ENCODE results near the gene BCOR. TPM values are rescaled to one million over a fixed set of nuclear protein-coding genes. Genes with fewer than 3 reads are reported as not detected.

The BCOR gene
- total and polyA plus RNA-seq, 4 experiments from 2014 or later: 1.9 to 48.7 (median 27.0) TPM

- H3K36me3 ChIP-seq (ENCODE audit: insufficient read depth, low read length): peaks cover 29% of the 10 kb centered on the region
- Mint-ChIP-seq H3K9me3 (no peaks in the 10 kb centered on the region), H3K4me1 (peaks cover 27 to 54% (median 43%) of the 10 kb centered on the region in 4 donors), H3K27ac (peak overlapping the region; percentile 2 to 86 (median 64)), H3K4me3 (no peak overlapping the region), H3K27me3 (no peaks in the 10 kb centered on the region), H3K36me3 (peaks cover 25 to 57% of the 10 kb centered on the region in 2 donors)
- H3K9me3 ChIP-seq (ENCODE audit: control insufficient read depth in 1 of 2, low read length in 2 of 2): no peaks in the 10 kb centered on the region
- H3K4me1 ChIP-seq (ENCODE audit: insufficient read depth, low read length): peaks cover 49% of the 10 kb centered on the region
- intact Hi-C loops (cut with micrococcal nuclease): loop anchor here (1.0 to 5.0 kb wide), 2 partner anchors 254 to 336 kb away; no protein-coding TSS in a partner anchor
- no peak overlapping the region for H3K4me3 ChIP-seq (ENCODE audit: low read length in 2 of 2)
- POLR2A ChIA-PET (ENCODE audit: partially characterized antibody): no interaction called here
- CTCF ChIA-PET (ENCODE audit: partially characterized antibody): no interaction called here
- H3K27ac ChIP-seq (ENCODE audit: low read depth, low read length): no peak overlapping the region
- DNase-seq: peak in 4 of 5 donors; percentile 25 to 46 (median 38)
- no peaks in the 10 kb centered on the region for H3K27me3 ChIP-seq (ENCODE audit: insufficient read depth, low read length)
Observed at GRCh38 chrX:40068048-40068447, 29.7 kb downstream of the BCOR start.

DNA sequence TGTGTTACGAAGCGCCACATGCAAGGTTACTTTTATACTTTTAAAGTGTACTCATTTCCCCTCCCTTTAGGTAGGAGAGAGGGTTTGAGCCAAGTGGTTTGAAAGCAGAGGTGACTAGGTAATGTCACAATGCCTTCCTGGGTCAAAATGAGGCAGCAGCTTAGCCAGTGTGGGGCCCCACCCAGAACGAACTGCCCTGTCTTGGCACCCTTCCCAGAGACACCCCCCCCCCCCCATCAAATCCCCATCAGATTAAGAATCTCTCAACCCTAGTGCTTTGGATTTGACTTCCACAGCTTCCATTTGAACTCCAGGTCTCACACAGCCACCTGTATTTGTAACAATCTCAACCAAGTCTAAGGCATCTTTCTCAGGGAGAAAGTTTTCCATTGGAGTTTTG lies 31.1 kb downstream of the BCOR start:
- CTCF ChIA-PET (ENCODE audit: partially characterized antibody): interaction anchor here (1.6 kb wide), 1 partner anchor 27 kb away, joined by 3 read pairs; no protein-coding TSS in a partner anchor
- Histone ChIP-seq H3K4me1 (ENCODE audit: insufficient read depth, low read length) (peaks cover 49% of the 10 kb centered on the region), H3K4me3 (ENCODE audit: low read length in 2 of 2) (no peak overlapping the region), H3K9me3 (ENCODE audit: control insufficient read depth in 1 of 2, low read length in 2 of 2) (no peaks in the 10 kb centered on the region), H3K27me3 (ENCODE audit: insufficient read depth, low read length) (no peaks in the 10 kb centered on the region), H3K36me3 (ENCODE audit: insufficient read depth, low read length) (peaks cover 30% of the 10 kb centered on the region), H3K27ac (ENCODE audit: low read depth, low read length) (no peak overlapping the region)
- intact Hi-C loops (cut with micrococcal nuclease): loop anchor here (5.0 kb wide), 1 partner anchor 334 kb away; no protein-coding TSS in a partner anchor
- Mint-ChIP-seq H3K9me3 (no peaks in the 10 kb centered on the region), H3K36me3 (peaks cover 24 to 53% of the 10 kb centered on the region in 2 donors), H3K4me1 (peaks cover 28 to 54% (median 44%) of the 10 kb centered on the region in 4 donors), H3K27me3 (no peaks in the 10 kb centered on the region), H3K4me3 (no peak overlapping the region), H3K27ac (peak overlapping the region in 4 of 7 donors; percentile 22 to 72 (median 42))
- no peak for DNase-seq
- POLR2A ChIA-PET (ENCODE audit: partially characterized antibody): interaction anchor here (1.6 kb wide), 1 partner anchor 31 kb away, joined by 4 read pairs; the partner anchor contains the start of gene BCOR

- Histone ChIP-seq H3K27me3 (ENCODE audit: insufficient read depth, low read length) (no peaks in the 10 kb centered on the region), H3K27ac (ENCODE audit: low read depth, low read length) (no peak overlapping the region), H3K4me1 (ENCODE audit: insufficient read depth, low read length) (peaks cover 49% of the 10 kb centered on the region), H3K4me3 (ENCODE audit: low read length in 2 of 2) (no peak overlapping the region), H3K9me3 (ENCODE audit: control insufficient read depth in 1 of 2, low read length in 2 of 2) (no peaks in the 10 kb centered on the region), H3K36me3 (ENCODE audit: insufficient read depth, low read length) (peaks cover 32% of the 10 kb centered on the region)
- ChIA-PET POLR2A (ENCODE audit: partially characterized antibody) (interaction anchor here (1.0 to 1.6 kb wide), 2 partner anchors 32 to 81 kb away, joined by 3 to 4 read pairs; partner anchors contain the start of gene BCOR), CTCF (ENCODE audit: partially characterized antibody) (no interaction called here)
- DNase-seq: no peak
- Mint-ChIP-seq H3K36me3 (peaks cover 25 to 55% of the 10 kb centered on the region in 2 donors), H3K9me3 (no peaks in the 10 kb centered on the region), H3K27me3 (no peaks in the 10 kb centered on the region), H3K27ac (peak overlapping the region; percentile 72 to 94 (median 84)), H3K4me1 (peaks cover 27 to 55% (median 44%) of the 10 kb centered on the region in 4 donors), H3K4me3 (peak overlapping the region in 4 of 8 donors; percentile 35 to 78 (median 52))
- intact Hi-C loops (cut with micrococcal nuclease): loop anchor here (5.0 kb wide), 1 partner anchor 333 kb away; no protein-coding TSS in a partner anchor
Observed at GRCh38 chrX:40065296-40066046, 32.3 kb downstream of the BCOR start.

- no peaks in the 10 kb centered on the region for H3K27me3 ChIP-seq (ENCODE audit: insufficient read depth, low read length)
- no peaks in the 10 kb centered on the region for H3K9me3 ChIP-seq (ENCODE audit: control insufficient read depth in 1 of 2, low read length in 2 of 2)
- no peak for DNase-seq
- H3K4me1 ChIP-seq (ENCODE audit: insufficient read depth, low read length): peaks cover 45% of the 10 kb centered on the region
- ChIA-PET CTCF (ENCODE audit: partially characterized antibody) (no interaction called here), POLR2A (ENCODE audit: partially characterized antibody) (no interaction called here)
- no peaks in the 10 kb centered on the region for H3K27me3 Mint-ChIP-seq
- H3K36me3 Mint-ChIP-seq: peaks cover 19 to 50% of the 10 kb centered on the region in 2 donors
- no peak overlapping the region for H3K27ac ChIP-seq (ENCODE audit: low read depth, low read length)
- intact Hi-C loops (cut with micrococcal nuclease): no loop called here
- H3K4me3 ChIP-seq (ENCODE audit: low read length in 2 of 2): no peak overlapping the region
- peaks cover 26% of the 10 kb centered on the region for H3K36me3 ChIP-seq (ENCODE audit: insufficient read depth, low read length)
- H3K9me3 Mint-ChIP-seq: no peaks in the 10 kb centered on the region
- peaks cover 27 to 52% (median 37%) of the 10 kb centered on the region in 4 donors for H3K4me1 Mint-ChIP-seq
- H3K27ac Mint-ChIP-seq: no peak overlapping the region
- no peak overlapping the region for H3K4me3 Mint-ChIP-seq
Observed at GRCh38 chrX:40064055-40064597, 33.6 kb downstream of the BCOR start.

- no peaks in the 10 kb centered on the region for H3K27me3 ChIP-seq (ENCODE audit: insufficient read depth, low read length)
- peak overlapping the region in 2 of 8 donors; percentile 15 to 35 for H3K4me3 Mint-ChIP-seq
- H3K36me3 Mint-ChIP-seq: peaks cover 19 to 44% of the 10 kb centered on the region in 2 donors
- CTCF ChIA-PET (ENCODE audit: partially characterized antibody): no interaction called here
- no peaks in the 10 kb centered on the region for H3K9me3 ChIP-seq (ENCODE audit: control insufficient read depth in 1 of 2, low read length in 2 of 2)
- peak overlapping the region in 2 of 7 donors; percentile 5 to 55 for H3K27ac Mint-ChIP-seq
- POLR2A ChIA-PET (ENCODE audit: partially characterized antibody): no interaction called here
- intact Hi-C loops (cut with micrococcal nuclease): no loop called here
- no peaks in the 10 kb centered on the region for H3K9me3 Mint-ChIP-seq
- no peak overlapping the region for H3K4me3 ChIP-seq (ENCODE audit: low read length in 2 of 2)
- H3K36me3 ChIP-seq (ENCODE audit: insufficient read depth, low read length): peaks cover 30% of the 10 kb centered on the region
- H3K4me1 ChIP-seq (ENCODE audit: insufficient read depth, low read length): peaks cover 39% of the 10 kb centered on the region
- no peaks in the 10 kb centered on the region for H3K27me3 Mint-ChIP-seq
- no peak overlapping the region for H3K27ac ChIP-seq (ENCODE audit: low read depth, low read length)
- H3K4me1 Mint-ChIP-seq: peaks cover 27 to 48% (median 32%) of the 10 kb centered on the region in 4 donors
- DNase-seq: no peak
Observed at GRCh38 chrX:40063555-40063954, 34.2 kb downstream of the BCOR start.

GRCh38 chrX:40062525-40063155 lies 35.1 kb downstream of the BCOR start:
- H3K36me3 Mint-ChIP-seq: peaks cover 13 to 44% of the 10 kb centered on the region in 2 donors
- ChIA-PET CTCF (ENCODE audit: partially characterized antibody) (no interaction called here), POLR2A (ENCODE audit: partially characterized antibody) (no interaction called here)
- no peaks in the 10 kb centered on the region for H3K27me3 Mint-ChIP-seq
- peaks cover 33% of the 10 kb centered on the region for H3K36me3 ChIP-seq (ENCODE audit: insufficient read depth, low read length)
- H3K4me1 Mint-ChIP-seq: peaks cover 19 to 39% (median 24%) of the 10 kb centered on the region in 4 donors
- H3K4me3 Mint-ChIP-seq: no peak overlapping the region
- no peaks in the 10 kb centered on the region for H3K9me3 ChIP-seq (ENCODE audit: control insufficient read depth in 1 of 2, low read length in 2 of 2)
- no peaks in the 10 kb centered on the region for H3K27me3 ChIP-seq (ENCODE audit: insufficient read depth, low read length)
- no peak for DNase-seq
- no peak overlapping the region for H3K27ac ChIP-seq (ENCODE audit: low read depth, low read length)
- peaks cover 30% of the 10 kb centered on the region for H3K4me1 ChIP-seq (ENCODE audit: insufficient read depth, low read length)
- intact Hi-C loops (cut with micrococcal nuclease): no loop called here
- no peaks in the 10 kb centered on the region for H3K9me3 Mint-ChIP-seq
- H3K27ac Mint-ChIP-seq: no peak overlapping the region
- H3K4me3 ChIP-seq (ENCODE audit: low read length in 2 of 2): no peak overlapping the region

All from CD4-positive, alpha-beta memory T cell (primary cell).